Measurements from ENCODE around the gene UBE2M.
"Not testable (repeated sequence)": the region's sequence is repeated elsewhere in the genome, so short reads cannot be mapped to it uniquely, and the experiment has no call there.

Gene UBE2M

GRCh38 chr19:58519087-58519354 lies 39.4 kb downstream of the UBE2M start:
- H3K36me3 Mint-ChIP-seq (ENCODE audit: low read depth) = peaks cover 55% of the 10 kb centered on the region
- H3K4me3 Mint-ChIP-seq = peak overlapping the region; percentile 94
- DNase-seq = peak; percentile 68
- H3K9me3 Mint-ChIP-seq = no peaks in the 10 kb centered on the region
- H3K27me3 Mint-ChIP-seq = no peaks in the 10 kb centered on the region
- H3K4me1 Mint-ChIP-seq (ENCODE audit: low read depth) = peaks cover 45% of the 10 kb centered on the region
- H3K27ac Mint-ChIP-seq = peak overlapping the region; percentile 95

DNA sequence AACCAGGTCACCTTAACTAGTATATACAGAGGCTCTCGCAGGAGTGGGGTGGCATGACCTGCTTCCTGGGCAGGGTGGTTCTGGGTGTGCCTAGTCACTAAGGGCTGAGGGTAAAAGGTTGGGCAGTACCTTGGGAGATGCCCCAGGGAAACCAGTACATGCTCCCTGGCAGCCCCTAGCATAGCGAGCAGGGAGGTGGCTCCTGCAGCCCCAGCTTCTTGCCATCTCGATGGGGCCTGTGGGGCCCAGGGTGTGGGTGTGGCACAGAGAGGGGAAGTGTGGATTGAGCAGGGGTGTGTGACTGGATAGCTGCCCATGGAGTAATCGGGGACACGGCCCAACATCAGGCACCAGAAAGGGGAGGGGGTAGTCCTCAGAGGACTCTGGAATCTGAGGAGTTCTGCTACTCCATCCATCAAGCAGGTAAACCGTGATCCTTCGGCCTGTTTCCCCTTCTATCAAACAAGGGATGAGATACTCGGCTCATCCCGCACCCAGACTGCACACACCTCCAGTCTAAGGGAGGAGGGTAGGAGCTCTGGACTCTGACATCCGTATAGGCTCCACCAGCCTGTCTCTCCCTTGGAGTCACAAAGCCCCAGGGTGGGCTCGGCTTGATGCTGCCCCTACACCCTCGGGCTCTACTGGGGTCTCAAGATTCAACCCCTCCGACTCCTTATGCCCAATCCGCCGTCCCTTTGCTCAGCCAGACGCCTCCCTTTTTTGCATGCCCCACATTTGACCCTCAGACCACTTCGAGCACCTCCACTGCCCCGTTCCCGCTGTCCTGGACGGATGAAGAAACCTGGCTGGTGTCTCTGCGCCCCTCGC lies 39.9 kb downstream of the UBE2M start:
- peak overlapping the region; percentile 94 for H3K4me3 Mint-ChIP-seq
- H3K4me1 Mint-ChIP-seq (ENCODE audit: low read depth) = peaks cover 47% of the 10 kb centered on the region
- H3K27ac Mint-ChIP-seq = peak overlapping the region; percentile 95
- no peaks in the 10 kb centered on the region for H3K9me3 Mint-ChIP-seq
- H3K36me3 Mint-ChIP-seq (ENCODE audit: low read depth) = peaks cover 56% of the 10 kb centered on the region
- DNase-seq = no peak
- H3K27me3 Mint-ChIP-seq = no peaks in the 10 kb centered on the region

DNA sequence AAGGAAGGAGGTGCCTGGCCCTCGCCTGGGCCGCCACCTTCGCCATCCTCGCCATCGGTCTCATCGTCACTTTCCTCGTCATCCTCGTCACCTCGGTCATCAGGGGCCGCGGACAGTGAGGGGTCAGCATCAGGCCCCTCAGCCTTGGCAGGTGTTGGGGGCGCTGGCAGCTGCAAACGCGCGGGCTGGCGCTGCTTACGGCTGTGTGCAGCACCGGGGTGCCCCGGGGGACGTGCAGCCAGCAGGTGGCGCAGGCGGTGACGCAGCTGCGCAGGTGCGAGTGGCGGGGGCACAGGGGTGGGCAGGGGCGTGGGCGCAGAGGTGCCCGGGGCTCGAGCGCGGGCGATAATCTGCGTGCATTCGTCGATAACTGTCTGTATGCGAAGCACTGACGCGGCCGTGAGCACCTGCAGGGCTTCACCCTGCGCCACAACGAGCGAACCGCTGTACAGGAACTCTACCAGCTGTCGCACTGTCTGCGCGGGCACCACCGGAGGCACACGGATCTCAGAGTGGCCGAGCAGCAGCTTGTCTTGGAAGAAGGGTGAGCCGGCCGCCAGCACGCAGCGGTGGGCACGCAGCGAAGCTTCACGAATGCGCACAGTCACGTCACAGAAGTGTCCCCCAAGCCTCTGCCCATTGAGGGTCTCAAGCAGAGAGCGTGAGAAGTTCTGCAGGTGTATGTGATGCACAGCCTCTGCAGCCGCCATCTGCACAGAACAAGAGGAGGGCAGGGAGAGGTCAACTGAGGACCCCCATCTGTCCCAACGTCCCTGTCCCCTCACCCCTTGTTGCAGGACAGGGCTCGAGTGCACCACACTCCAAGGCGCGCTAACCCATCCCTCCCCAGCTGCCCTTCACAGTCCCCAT lies 41.2 kb downstream of the UBE2M start:
- no peak for DNase-seq
- Mint-ChIP-seq H3K9me3 (no peaks in the 10 kb centered on the region), H3K4me1 (ENCODE audit: low read depth) (peaks cover 49% of the 10 kb centered on the region), H3K27ac (no peak overlapping the region), H3K27me3 (no peaks in the 10 kb centered on the region), H3K36me3 (ENCODE audit: low read depth) (peaks cover 56% of the 10 kb centered on the region), H3K4me3 (no peak overlapping the region)

- Mint-ChIP-seq H3K9me3 (no peaks in the 10 kb centered on the region), H3K36me3 (ENCODE audit: low read depth) (peaks cover 56% of the 10 kb centered on the region), H3K4me3 (peak overlapping the region; percentile 88), H3K27ac (peak overlapping the region; percentile 82), H3K4me1 (ENCODE audit: low read depth) (peaks cover 48% of the 10 kb centered on the region), H3K27me3 (no peaks in the 10 kb centered on the region)
- no peak for DNase-seq
Observed at GRCh38 chr19:58516246-58516836, 42.1 kb downstream of the UBE2M start.

GRCh38 chr19:58515259-58515658 lies 43.2 kb downstream of the UBE2M start:
- H3K9me3 Mint-ChIP-seq = no peaks in the 10 kb centered on the region
- peak overlapping the region; percentile 88 for H3K4me3 Mint-ChIP-seq
- H3K27me3 Mint-ChIP-seq = no peaks in the 10 kb centered on the region
- peaks cover 43% of the 10 kb centered on the region for H3K4me1 Mint-ChIP-seq (ENCODE audit: low read depth)
- H3K36me3 Mint-ChIP-seq (ENCODE audit: low read depth) = peaks cover 56% of the 10 kb centered on the region
- DNase-seq = no peak
- peak overlapping the region; percentile 82 for H3K27ac Mint-ChIP-seq

GRCh38 chr19:58514564-58515022 lies 43.8 kb downstream of the UBE2M start:
- Mint-ChIP-seq H3K9me3 (no peaks in the 10 kb centered on the region), H3K27ac (peak overlapping the region; percentile 92), H3K36me3 (ENCODE audit: low read depth) (peaks cover 51% of the 10 kb centered on the region), H3K4me3 (peak overlapping the region; percentile 88), H3K27me3 (no peaks in the 10 kb centered on the region), H3K4me1 (ENCODE audit: low read depth) (peaks cover 38% of the 10 kb centered on the region)
- no peak for DNase-seq

DNA sequence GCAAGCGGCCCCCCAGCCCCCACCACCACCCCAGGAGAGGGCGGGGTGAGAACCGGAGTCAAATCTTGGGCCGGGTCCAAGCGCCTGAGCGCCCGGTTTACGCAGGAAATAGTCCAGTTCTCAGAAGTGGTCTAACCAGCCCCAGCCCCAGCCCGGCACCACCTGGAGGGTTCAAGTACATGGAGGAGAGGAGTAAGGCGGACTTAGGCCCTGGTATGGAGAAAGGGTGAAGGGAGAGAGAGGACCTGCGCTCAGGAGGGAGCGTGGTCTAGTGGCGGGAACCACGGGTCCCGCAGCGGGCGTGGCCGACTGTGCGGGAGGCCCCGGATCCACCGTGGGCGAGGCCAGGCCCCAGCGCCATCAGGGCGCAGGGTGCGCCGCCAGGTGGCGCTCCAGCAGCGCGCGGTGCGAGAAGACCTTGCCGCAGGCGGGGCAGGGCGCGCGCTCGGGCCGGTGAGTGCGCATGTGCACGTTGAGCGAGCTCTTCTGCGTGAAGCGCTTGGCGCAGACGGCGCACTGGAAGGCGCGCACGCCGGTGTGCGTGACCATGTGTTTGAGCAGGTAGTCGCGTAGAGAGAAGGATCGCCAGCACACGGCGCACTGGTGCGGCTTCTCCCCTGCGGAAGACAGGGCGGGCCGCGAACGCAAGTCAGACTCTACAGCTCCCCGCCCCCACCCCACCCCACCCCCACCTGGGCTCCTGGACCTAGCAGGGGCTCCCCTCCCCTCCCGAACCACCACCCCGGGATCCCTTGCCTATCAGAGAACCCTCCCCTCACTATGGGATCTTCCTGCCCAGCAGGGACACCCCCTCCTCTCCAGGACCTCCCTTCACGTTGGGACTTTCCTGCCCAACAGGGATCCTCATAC lies 44.5 kb downstream of the UBE2M start:
- peak; percentile 98 for DNase-seq
- H3K36me3 Mint-ChIP-seq (ENCODE audit: low read depth) = peaks cover 44% of the 10 kb centered on the region
- H3K4me3 Mint-ChIP-seq = peak overlapping the region; percentile 88
- H3K9me3 Mint-ChIP-seq = no peaks in the 10 kb centered on the region
- H3K27me3 Mint-ChIP-seq = no peaks in the 10 kb centered on the region
- peaks cover 37% of the 10 kb centered on the region for H3K4me1 Mint-ChIP-seq (ENCODE audit: low read depth)
- peak overlapping the region; percentile 93 for H3K27ac Mint-ChIP-seq

DNA sequence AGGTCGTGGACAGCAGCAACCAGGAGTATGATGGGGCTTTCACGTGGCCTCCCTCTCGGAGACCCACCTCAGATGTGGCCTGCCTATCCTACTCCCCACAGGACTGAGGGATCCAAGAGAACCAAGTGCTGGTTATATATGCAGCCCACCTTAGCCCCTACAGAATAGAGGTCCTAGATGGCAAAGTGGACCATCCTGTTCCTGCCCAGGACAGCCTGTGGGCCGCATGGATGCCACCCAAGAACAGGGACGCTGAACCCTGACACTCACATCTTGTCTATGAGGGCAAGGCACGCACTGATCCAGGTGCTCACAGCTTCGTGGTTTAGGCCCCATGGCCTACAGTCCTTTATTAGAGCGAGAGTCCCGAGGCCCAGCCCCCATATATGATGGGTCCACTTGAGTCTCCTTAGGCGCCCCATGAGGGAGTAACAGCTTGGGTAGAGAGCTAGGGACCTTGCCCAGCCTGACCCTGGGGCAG lies 45.2 kb downstream of the UBE2M start:
- peaks cover 30% of the 10 kb centered on the region for H3K4me1 Mint-ChIP-seq (ENCODE audit: low read depth)
- DNase-seq = no peak
- peaks cover 38% of the 10 kb centered on the region for H3K36me3 Mint-ChIP-seq (ENCODE audit: low read depth)
- H3K27ac Mint-ChIP-seq = peak overlapping the region; percentile 93
- H3K9me3 Mint-ChIP-seq = no peaks in the 10 kb centered on the region
- no peaks in the 10 kb centered on the region for H3K27me3 Mint-ChIP-seq
- H3K4me3 Mint-ChIP-seq = peak overlapping the region; percentile 88

GRCh38 chr19:58511353-58512208 lies 46.8 kb downstream of the UBE2M start, which contains the start of gene SLC27A5:
SLC27A5 (minus strand) TSS chr19:58511992; CDS start chr19:58511955, 37 bp downstream.
- Mint-ChIP-seq H3K27me3 (no peaks in the 10 kb centered on the region), H3K4me3 (no peak within 1 kb of the TSS), H3K4me1 (ENCODE audit: low read depth) (peaks cover 19% of the 10 kb centered on the region)

DNA sequence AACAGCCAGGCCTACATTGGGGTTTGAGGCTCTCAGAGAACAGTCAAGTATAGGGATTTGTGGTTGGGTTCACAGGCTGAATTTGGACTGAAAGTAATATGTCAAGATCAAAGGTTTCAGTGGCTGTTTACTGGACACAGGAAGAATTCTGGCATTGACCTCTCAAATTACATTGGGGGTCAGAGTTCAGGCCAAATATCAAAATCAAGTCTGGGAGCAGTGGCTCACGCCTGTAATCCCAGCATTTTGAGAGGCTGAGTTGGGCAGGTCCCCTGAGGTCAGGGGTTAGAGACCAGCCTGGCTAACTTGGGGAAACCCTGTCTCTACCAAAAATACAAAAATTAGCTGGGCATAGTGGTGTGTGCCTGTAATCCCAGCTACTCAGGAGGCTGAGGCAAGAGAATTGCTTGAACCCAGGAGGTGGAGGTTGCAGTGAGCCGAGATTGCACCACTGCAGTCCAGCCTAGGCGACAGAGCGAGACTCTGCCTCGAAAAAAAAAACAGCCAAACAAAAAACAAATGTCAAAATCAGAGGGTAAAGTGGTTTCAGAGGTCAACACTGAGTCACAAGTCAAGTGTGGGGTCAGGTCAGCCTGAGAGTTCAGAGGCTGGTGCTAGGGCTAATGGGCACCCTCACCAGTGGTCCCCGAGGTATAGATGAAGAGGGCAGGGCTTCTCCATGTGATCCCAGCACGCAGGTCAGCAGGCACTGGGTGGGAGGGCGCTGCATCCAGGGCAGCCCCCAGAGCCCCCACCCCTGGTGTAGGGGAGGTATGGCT lies 48.1 kb downstream of the UBE2M start:
- Mint-ChIP-seq H3K27me3 (no peaks in the 10 kb centered on the region), H3K4me1 (ENCODE audit: low read depth) (peaks cover 9% of the 10 kb centered on the region), H3K36me3 (ENCODE audit: low read depth) (peaks cover 18% of the 10 kb centered on the region), H3K4me3 (no peak overlapping the region), H3K9me3 (peaks cover 3% of the 10 kb centered on the region), H3K27ac (no peak overlapping the region)
- DNase-seq = no peak

More at GRCh38 chr19:58511353-58512208, 46.8 kb downstream of the UBE2M start, which contains the start of gene SLC27A5:
- DNase-seq = no peak
- peaks cover 3% of the 10 kb centered on the region for H3K9me3 Mint-ChIP-seq
- H3K36me3 Mint-ChIP-seq (ENCODE audit: low read depth) = peaks cover 31% of the 10 kb centered on the region
- no peak within 1 kb of the TSS for H3K27ac Mint-ChIP-seq

DNA sequence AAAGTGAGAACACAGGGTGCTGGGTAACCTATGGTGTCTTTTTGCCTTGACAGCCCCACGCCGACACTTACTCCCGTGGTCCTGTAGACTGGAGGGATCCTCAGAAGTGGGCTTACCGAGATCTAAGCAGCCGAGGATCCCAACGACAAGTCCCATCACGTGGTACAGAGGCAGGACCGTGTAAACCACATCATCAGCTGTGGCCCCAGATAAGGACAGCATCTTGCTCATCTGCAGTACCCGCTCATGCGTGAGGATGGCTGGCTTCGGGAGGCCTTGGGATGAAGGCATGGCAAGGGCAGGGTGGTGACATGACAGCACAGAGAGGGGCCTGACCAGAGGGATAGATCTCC lies 48.7 kb downstream of the UBE2M start:
- H3K9me3 Mint-ChIP-seq = peaks cover 3% of the 10 kb centered on the region
- DNase-seq = no peak
- no peak overlapping the region for H3K4me3 Mint-ChIP-seq
- peaks cover 6% of the 10 kb centered on the region for H3K4me1 Mint-ChIP-seq (ENCODE audit: low read depth)
- no peak overlapping the region for H3K27ac Mint-ChIP-seq
- no peaks in the 10 kb centered on the region for H3K27me3 Mint-ChIP-seq
- H3K36me3 Mint-ChIP-seq (ENCODE audit: low read depth) = peaks cover 14% of the 10 kb centered on the region

DNA sequence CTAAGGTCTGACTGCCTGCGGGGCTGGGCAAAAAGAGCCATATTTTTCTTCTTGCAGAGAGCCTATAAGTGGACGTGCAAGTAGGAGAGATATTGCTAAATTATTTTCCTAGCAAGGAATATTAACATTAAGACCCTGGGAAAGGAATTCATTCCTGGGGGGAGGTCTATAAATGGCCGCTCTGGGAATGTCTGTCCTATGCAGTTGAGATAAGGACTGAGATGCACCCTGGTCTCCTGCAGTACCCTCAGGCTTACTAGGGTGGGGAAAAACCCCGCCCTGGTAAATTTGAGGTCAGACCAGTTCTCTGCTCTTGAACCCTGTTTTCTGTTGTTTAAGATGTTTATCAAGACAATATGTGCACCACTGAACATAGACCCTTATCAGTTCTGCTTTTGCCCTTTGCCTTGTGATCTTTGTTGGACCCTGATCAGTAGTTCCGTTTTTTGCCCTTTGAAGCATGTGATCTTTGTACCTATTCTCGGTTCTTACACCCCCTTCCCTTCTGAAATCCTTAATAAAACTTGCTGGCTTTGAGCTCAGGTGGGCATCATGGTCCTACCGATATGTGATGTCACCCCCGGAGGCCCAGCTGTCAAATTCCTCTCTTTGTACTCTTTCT lies 50.7 kb downstream of the UBE2M start:
- H3K27ac Mint-ChIP-seq; H3K4me1 Mint-ChIP-seq (ENCODE audit: low read depth); DNase-seq; H3K27me3 Mint-ChIP-seq; H3K36me3 Mint-ChIP-seq (ENCODE audit: low read depth); H3K9me3 Mint-ChIP-seq; H3K4me3 Mint-ChIP-seq: not testable (repeated sequence)
